ENCODE data around the gene PLAAT4.

DNA sequence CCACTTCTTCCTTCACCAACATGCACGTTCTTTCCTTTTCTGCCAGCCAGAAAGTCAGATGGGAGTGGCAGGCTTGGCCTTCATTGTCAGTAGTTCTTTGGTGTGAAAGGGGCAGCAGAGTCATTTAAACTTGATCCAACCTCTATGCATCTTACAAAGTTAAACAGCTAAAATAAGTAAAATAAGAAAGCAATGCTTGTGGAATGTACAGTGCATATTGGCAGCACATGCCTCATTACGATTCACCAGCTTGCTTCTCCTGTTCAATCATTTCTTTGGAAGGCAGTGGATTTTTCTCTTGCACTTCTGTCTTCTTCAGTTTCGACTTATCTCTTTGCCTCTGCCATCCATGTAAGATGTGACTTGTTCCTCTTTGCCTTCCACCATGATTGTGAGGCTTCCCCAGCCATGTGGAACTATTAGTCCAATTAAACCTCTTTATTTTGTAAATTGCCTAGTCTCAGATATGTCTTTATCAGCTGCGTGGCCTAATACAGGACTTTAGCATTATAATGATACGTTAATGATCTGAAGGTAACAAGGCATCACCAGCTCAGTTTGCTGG lies 15.9 kb upstream of the PLAAT4 start:
- no peak for TF ChIP-seq POLR2A (IDR thresholded peaks at IDR 0.05; ENCODE audit: extremely low read depth, insufficient read length)
- TF ChIP-seq, protein P1, sequence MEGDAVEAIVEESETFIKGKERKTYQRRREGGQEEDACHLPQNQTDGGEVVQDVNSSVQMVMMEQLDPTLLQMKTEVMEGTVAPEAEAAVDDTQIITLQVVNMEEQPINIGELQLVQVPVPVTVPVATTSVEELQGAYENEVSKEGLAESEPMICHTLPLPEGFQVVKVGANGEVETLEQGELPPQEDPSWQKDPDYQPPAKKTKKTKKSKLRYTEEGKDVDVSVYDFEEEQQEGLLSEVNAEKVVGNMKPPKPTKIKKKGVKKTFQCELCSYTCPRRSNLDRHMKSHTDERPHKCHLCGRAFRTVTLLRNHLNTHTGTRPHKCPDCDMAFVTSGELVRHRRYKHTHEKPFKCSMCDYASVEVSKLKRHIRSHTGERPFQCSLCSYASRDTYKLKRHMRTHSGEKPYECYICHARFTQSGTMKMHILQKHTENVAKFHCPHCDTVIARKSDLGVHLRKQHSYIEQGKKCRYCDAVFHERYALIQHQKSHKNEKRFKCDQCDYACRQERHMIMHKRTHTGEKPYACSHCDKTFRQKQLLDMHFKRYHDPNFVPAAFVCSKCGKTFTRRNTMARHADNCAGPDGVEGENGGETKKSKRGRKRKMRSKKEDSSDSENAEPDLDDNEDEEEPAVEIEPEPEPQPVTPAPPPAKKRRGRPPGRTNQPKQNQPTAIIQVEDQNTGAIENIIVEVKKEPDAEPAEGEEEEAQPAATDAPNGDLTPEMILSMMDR (IDR thresholded peaks at IDR 0.05; ENCODE audit: low read depth, low read length), result no peak
